ENCODE measurements around the gene KCNK2. TPM values are rescaled to one million over a fixed set of nuclear protein-coding genes. Genes with fewer than 3 reads are reported as not detected.

The KCNK2 gene
- total and polyA plus RNA-seq, 10 donors = 0.13 to 0.17 TPM; not detected in 8

GRCh38 chr1:215220346-215220745 is 137.8 kb downstream of the KCNK2 start:
- Histone ChIP-seq H3K4me3 (no peak overlapping the region), H3K27ac (no peak overlapping the region), H3K27me3 (replicated peaks in 1 of 7) (no peaks in the 10 kb centered on the region), H3K36me3 (no peaks in the 10 kb centered on the region), H3K9me3 (no peaks in the 10 kb centered on the region), H3K4me1 (no peaks in the 10 kb centered on the region)
- WGBS, 5 donors = 81 to 91% (median 84%) methylated on average over 4 of the region's 4 CpGs
- TF ChIP-seq POLR2A (IDR thresholded peaks at IDR 0.05) (no peak), POLR2AphosphoS5 (IDR thresholded peaks at IDR 0.05) (no peak)
- no peak for DNase-seq
- intact Hi-C loops (cut with DNase I; ENCODE audit: low total_unique reads) = no loop called here

- H3K27ac ChIP-seq = no peak overlapping the region
- 80 to 96% (median 86%) methylated on average over 2 of the region's 2 CpGs for WGBS, 5 donors
- no peaks in the 10 kb centered on the region for H3K9me3 ChIP-seq
- H3K4me3 ChIP-seq = no peak overlapping the region
- no peaks in the 10 kb centered on the region for H3K4me1 ChIP-seq
- intact Hi-C loops (cut with DNase I; ENCODE audit: low total_unique reads) = no loop called here
- no peak for TF ChIP-seq POLR2A (IDR thresholded peaks at IDR 0.05)
- TF ChIP-seq, protein P1, sequence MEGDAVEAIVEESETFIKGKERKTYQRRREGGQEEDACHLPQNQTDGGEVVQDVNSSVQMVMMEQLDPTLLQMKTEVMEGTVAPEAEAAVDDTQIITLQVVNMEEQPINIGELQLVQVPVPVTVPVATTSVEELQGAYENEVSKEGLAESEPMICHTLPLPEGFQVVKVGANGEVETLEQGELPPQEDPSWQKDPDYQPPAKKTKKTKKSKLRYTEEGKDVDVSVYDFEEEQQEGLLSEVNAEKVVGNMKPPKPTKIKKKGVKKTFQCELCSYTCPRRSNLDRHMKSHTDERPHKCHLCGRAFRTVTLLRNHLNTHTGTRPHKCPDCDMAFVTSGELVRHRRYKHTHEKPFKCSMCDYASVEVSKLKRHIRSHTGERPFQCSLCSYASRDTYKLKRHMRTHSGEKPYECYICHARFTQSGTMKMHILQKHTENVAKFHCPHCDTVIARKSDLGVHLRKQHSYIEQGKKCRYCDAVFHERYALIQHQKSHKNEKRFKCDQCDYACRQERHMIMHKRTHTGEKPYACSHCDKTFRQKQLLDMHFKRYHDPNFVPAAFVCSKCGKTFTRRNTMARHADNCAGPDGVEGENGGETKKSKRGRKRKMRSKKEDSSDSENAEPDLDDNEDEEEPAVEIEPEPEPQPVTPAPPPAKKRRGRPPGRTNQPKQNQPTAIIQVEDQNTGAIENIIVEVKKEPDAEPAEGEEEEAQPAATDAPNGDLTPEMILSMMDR (IDR thresholded peaks at IDR 0.05 in 8 of 11, conservative IDR thresholded peaks at IDR 0.05 in 3 of 11) = no peak
- TF ChIP-seq POLR2AphosphoS5 (IDR thresholded peaks at IDR 0.05) = no peak
- H3K27me3 ChIP-seq (replicated peaks in 1 of 7) = no peaks in the 10 kb centered on the region
- H3K36me3 ChIP-seq = no peaks in the 10 kb centered on the region
- DNase-seq = no peak
Measured at GRCh38 chr1:215226757-215227156, 144.2 kb downstream of the KCNK2 start.

DNA sequence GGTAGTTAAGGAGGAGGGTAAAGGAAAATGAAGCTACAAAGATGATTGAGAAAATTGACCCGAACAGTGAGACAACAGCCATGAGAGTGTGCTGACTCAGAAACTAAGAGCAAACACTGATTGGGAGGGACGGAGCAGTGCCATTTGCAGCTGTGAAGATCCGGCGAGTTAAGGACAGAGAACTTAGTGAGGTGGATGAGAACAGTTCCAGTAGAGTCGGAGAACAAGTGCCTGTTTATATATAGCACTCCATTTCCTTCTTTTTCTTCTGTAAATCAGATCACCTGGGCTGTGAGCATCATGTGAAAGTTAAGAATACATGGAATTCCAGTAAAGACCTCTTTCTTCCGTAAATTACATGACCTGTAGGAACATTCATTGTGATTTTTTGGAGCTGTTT is 145.7 kb downstream of the KCNK2 start:
- no peak for DNase-seq
- TF ChIP-seq POLR2AphosphoS5 (IDR thresholded peaks at IDR 0.05) (no peak), POLR2A (IDR thresholded peaks at IDR 0.05) (no peak)
- TF ChIP-seq, protein P1 (IDR thresholded peaks at IDR 0.05 in 8 of 11, conservative IDR thresholded peaks at IDR 0.05 in 3 of 11) = no peak
- no peak overlapping the region for H3K27ac ChIP-seq
- intact Hi-C loops (cut with DNase I; ENCODE audit: low total_unique reads) = no loop called here
- WGBS, 5 donors = 74 to 84% (median 75%) methylated on average over 6 of the region's 6 CpGs
- no peaks in the 10 kb centered on the region for H3K4me1 ChIP-seq
- H3K9me3 ChIP-seq = no peaks in the 10 kb centered on the region
- H3K27me3 ChIP-seq (replicated peaks in 1 of 7) = no peaks in the 10 kb centered on the region
- H3K4me3 ChIP-seq = no peak overlapping the region
- H3K36me3 ChIP-seq = no peaks in the 10 kb centered on the region

DNA sequence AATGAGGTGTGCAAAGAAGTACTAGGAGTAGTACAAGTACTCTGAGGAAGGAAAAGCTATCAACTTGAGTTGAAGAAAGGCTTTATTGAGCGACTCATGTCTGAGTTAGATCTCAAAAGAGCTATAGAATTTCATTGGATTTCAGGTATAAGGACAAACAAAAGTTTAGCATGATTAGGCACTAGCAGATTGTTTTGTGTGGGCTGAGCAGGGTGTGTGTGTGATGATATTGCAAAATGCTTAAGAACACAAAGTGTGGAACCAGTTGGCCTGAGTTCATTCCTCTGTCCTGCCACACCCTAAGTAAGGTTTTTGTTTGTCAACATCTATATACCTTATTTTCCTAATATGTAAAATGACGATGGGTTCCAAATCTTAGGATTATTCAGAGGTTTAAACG is 158.9 kb downstream of the KCNK2 start:
- Histone ChIP-seq H3K4me1 (no peaks in the 10 kb centered on the region), H3K36me3 (no peaks in the 10 kb centered on the region), H3K9me3 (no peaks in the 10 kb centered on the region), H3K27ac (no peak overlapping the region), H3K4me3 (no peak overlapping the region), H3K27me3 (replicated peaks in 1 of 7) (no peaks in the 10 kb centered on the region)
- TF ChIP-seq POLR2AphosphoS5 (IDR thresholded peaks at IDR 0.05) (no peak), POLR2A (IDR thresholded peaks at IDR 0.05) (no peak)
- TF ChIP-seq, protein P1 (IDR thresholded peaks at IDR 0.05 in 8 of 11, conservative IDR thresholded peaks at IDR 0.05 in 3 of 11) = no peak
- intact Hi-C loops (cut with DNase I; ENCODE audit: low total_unique reads) = no loop called here
- 71 to 82% (median 79%) methylated on average over 3 of the region's 3 CpGs for WGBS, 5 donors
- no peak for DNase-seq
